ENCODE measurements around the gene UVSSA. TPM values are rescaled to one million over a fixed set of nuclear protein-coding genes. Genes with fewer than 3 reads are reported as not detected.

The UVSSA gene
- total RNA-seq, 1 experiment from 2014 or later = 40.4 TPM

DNA sequence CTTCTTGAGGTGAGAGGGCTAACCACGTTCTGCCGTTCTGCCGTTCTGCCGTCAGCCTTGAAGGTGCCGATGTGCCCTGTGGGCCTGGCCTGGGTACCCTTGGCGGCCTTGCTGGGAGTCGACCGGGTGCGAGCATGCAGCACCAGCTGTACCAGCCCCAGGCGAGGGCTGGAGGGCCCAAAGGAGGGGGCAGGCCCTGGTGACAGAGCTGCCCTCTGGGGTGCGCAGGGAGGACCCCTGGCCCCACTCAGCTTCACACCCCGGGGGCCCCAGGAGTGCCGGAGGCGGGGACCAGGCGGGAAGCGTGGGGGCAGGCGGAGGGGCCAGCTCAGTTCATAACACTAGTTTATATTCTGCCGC, 22.1 kb downstream of the UVSSA start (continued):
- TF ChIP-seq, protein P1, sequence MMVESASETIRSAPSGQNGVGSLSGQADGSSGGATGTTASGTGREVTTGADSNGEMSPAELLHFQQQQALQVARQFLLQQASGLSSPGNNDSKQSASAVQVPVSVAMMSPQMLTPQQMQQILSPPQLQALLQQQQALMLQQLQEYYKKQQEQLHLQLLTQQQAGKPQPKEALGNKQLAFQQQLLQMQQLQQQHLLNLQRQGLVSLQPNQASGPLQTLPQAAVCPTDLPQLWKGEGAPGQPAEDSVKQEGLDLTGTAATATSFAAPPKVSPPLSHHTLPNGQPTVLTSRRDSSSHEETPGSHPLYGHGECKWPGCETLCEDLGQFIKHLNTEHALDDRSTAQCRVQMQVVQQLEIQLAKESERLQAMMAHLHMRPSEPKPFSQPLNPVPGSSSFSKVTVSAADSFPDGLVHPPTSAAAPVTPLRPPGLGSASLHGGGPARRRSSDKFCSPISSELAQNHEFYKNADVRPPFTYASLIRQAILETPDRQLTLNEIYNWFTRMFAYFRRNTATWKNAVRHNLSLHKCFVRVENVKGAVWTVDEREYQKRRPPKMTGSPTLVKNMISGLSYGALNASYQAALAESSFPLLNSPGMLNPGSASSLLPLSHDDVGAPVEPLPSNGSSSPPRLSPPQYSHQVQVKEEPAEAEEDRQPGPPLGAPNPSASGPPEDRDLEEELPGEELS (CRISPR knock-in tag; IDR thresholded peaks at IDR 0.05) = no peak
- no peak for TF ChIP-seq MYBL2 (CRISPR knock-in tag; IDR thresholded peaks at IDR 0.05)
- no peak for TF ChIP-seq SP1 (CRISPR knock-in tag; conservative IDR thresholded peaks at IDR 0.05)
- TF ChIP-seq, protein P2, sequence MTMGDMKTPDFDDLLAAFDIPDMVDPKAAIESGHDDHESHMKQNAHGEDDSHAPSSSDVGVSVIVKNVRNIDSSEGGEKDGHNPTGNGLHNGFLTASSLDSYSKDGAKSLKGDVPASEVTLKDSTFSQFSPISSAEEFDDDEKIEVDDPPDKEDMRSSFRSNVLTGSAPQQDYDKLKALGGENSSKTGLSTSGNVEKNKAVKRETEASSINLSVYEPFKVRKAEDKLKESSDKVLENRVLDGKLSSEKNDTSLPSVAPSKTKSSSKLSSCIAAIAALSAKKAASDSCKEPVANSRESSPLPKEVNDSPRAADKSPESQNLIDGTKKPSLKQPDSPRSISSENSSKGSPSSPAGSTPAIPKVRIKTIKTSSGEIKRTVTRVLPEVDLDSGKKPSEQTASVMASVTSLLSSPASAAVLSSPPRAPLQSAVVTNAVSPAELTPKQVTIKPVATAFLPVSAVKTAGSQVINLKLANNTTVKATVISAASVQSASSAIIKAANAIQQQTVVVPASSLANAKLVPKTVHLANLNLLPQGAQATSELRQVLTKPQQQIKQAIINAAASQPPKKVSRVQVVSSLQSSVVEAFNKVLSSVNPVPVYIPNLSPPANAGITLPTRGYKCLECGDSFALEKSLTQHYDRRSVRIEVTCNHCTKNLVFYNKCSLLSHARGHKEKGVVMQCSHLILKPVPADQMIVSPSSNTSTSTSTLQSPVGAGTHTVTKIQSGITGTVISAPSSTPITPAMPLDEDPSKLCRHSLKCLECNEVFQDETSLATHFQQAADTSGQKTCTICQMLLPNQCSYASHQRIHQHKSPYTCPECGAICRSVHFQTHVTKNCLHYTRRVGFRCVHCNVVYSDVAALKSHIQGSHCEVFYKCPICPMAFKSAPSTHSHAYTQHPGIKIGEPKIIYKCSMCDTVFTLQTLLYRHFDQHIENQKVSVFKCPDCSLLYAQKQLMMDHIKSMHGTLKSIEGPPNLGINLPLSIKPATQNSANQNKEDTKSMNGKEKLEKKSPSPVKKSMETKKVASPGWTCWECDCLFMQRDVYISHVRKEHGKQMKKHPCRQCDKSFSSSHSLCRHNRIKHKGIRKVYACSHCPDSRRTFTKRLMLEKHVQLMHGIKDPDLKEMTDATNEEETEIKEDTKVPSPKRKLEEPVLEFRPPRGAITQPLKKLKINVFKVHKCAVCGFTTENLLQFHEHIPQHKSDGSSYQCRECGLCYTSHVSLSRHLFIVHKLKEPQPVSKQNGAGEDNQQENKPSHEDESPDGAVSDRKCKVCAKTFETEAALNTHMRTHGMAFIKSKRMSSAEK (CRISPR knock-in tag; IDR thresholded peaks at IDR 0.05; ENCODE audit: borderline replicate concordance) = no peak

DNA sequence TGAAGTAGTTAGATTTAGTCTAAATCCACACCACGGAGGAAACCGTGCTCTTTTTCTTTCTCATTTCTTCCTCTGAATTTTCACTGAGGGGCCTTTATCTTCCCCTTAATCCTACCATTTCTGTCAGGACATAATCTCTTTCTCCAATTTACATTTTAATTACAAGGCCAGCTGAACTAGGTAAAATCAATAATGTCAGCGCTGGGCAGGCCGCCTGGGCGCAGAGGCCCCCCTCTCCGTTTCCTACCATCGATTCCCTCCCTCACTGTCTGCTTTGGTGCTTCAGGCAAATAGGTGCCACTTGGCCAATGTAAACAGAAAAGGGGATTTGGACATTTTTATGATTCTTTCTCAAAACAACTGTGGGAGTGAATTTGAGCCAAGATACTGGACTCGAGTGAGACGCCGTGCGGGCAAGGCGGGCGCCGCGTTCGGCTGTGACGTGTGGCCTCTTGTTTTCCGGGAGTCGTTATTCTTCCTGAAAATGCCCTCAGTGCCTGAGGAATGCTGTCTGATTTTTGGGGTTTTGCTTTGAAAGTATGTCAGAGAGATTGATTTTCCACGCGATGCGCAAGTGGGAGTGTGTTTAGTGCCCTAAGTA, 22.6 kb downstream of the UVSSA start:
- H3K4me1 Mint-ChIP-seq = 0 out of 2 replicates have a peak, but pooled peaks cover 3% of the 10 kb centered on the region
- POLR2A ChIA-PET = interaction anchor here (0.8 kb wide), 1 partner anchor 304 kb away, joined by 3 read pairs; no protein-coding TSS in a partner anchor
- H3K9me3 Mint-ChIP-seq = no peaks in the 10 kb centered on the region
- no peak for ATAC-seq
- no peaks in the 10 kb centered on the region; the same call in 1 of the 2 replicates for H3K27me3 Mint-ChIP-seq (ENCODE audit: low read depth)
- no peak overlapping the region for H3K4me3 Mint-ChIP-seq
- H3K27ac Mint-ChIP-seq = no peak overlapping the region
- CTCF ChIA-PET = interaction anchor here (0.8 to 1.6 kb wide), 3 partner anchors 14 to 260 kb away, joined by 3 to 7 read pairs (median 4); no protein-coding TSS in a partner anchor
- no peak for DNase-seq (ENCODE audit: low spot score)
- peaks cover 14% of the 10 kb centered on the region; the same call in 1 of the 2 replicates for H3K36me3 Mint-ChIP-seq
- TF ChIP-seq, protein P3, sequence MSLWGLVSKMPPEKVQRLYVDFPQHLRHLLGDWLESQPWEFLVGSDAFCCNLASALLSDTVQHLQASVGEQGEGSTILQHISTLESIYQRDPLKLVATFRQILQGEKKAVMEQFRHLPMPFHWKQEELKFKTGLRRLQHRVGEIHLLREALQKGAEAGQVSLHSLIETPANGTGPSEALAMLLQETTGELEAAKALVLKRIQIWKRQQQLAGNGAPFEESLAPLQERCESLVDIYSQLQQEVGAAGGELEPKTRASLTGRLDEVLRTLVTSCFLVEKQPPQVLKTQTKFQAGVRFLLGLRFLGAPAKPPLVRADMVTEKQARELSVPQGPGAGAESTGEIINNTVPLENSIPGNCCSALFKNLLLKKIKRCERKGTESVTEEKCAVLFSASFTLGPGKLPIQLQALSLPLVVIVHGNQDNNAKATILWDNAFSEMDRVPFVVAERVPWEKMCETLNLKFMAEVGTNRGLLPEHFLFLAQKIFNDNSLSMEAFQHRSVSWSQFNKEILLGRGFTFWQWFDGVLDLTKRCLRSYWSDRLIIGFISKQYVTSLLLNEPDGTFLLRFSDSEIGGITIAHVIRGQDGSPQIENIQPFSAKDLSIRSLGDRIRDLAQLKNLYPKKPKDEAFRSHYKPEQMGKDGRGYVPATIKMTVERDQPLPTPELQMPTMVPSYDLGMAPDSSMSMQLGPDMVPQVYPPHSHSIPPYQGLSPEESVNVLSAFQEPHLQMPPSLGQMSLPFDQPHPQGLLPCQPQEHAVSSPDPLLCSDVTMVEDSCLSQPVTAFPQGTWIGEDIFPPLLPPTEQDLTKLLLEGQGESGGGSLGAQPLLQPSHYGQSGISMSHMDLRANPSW (CRISPR knock-in tag; conservative IDR thresholded peaks at IDR 0.05; ENCODE audit: low read depth) = no peak
- TF ChIP-seq SOX15 (CRISPR knock-in tag; IDR thresholded peaks at IDR 0.05) (no peak), ZBTB21 (CRISPR knock-in tag; IDR thresholded peaks at IDR 0.05; ENCODE audit: borderline replicate concordance) (no peak), MYBL2 (CRISPR knock-in tag; IDR thresholded peaks at IDR 0.05) (no peak), MXD4 (CRISPR knock-in tag; IDR thresholded peaks at IDR 0.05; ENCODE audit: borderline replicate concordance) (no peak), JUN (CRISPR knock-in tag; IDR thresholded peaks at IDR 0.05) (no peak), ETV6 (CRISPR knock-in tag; IDR thresholded peaks at IDR 0.05) (no peak), NR1H2 (CRISPR knock-in tag; IDR thresholded peaks at IDR 0.05) (no peak)
- TF ChIP-seq, protein P4, sequence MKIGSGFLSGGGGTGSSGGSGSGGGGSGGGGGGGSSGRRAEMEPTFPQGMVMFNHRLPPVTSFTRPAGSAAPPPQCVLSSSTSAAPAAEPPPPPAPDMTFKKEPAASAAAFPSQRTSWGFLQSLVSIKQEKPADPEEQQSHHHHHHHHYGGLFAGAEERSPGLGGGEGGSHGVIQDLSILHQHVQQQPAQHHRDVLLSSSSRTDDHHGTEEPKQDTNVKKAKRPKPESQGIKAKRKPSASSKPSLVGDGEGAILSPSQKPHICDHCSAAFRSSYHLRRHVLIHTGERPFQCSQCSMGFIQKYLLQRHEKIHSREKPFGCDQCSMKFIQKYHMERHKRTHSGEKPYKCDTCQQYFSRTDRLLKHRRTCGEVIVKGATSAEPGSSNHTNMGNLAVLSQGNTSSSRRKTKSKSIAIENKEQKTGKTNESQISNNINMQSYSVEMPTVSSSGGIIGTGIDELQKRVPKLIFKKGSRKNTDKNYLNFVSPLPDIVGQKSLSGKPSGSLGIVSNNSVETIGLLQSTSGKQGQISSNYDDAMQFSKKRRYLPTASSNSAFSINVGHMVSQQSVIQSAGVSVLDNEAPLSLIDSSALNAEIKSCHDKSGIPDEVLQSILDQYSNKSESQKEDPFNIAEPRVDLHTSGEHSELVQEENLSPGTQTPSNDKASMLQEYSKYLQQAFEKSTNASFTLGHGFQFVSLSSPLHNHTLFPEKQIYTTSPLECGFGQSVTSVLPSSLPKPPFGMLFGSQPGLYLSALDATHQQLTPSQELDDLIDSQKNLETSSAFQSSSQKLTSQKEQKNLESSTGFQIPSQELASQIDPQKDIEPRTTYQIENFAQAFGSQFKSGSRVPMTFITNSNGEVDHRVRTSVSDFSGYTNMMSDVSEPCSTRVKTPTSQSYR (CRISPR knock-in tag; IDR thresholded peaks at IDR 0.05) = no peak
- TF ChIP-seq, protein P5, sequence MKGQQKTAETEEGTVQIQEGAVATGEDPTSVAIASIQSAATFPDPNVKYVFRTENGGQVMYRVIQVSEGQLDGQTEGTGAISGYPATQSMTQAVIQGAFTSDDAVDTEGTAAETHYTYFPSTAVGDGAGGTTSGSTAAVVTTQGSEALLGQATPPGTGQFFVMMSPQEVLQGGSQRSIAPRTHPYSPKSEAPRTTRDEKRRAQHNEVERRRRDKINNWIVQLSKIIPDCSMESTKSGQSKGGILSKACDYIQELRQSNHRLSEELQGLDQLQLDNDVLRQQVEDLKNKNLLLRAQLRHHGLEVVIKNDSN (CRISPR knock-in tag; IDR thresholded peaks at IDR 0.05) = no peak
- TF ChIP-seq, protein P6, sequence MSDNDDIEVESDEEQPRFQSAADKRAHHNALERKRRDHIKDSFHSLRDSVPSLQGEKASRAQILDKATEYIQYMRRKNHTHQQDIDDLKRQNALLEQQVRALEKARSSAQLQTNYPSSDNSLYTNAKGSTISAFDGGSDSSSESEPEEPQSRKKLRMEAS (CRISPR knock-in tag; IDR thresholded peaks at IDR 0.05) = no peak
- TF ChIP-seq, protein P7, sequence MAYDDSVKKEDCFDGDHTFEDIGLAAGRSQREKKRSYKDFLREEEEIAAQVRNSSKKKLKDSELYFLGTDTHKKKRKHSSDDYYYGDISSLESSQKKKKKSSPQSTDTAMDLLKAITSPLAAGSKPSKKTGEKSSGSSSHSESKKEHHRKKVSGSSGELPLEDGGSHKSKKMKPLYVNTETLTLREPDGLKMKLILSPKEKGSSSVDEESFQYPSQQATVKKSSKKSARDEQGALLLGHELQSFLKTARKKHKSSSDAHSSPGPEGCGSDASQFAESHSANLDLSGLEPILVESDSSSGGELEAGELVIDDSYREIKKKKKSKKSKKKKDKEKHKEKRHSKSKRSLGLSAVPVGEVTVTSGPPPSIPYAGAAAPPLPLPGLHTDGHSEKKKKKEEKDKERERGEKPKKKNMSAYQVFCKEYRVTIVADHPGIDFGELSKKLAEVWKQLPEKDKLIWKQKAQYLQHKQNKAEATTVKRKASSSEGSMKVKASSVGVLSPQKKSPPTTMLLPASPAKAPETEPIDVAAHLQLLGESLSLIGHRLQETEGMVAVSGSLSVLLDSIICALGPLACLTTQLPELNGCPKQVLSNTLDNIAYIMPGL (CRISPR knock-in tag; IDR thresholded peaks at IDR 0.05) = no peak
- TF ChIP-seq, protein P8, sequence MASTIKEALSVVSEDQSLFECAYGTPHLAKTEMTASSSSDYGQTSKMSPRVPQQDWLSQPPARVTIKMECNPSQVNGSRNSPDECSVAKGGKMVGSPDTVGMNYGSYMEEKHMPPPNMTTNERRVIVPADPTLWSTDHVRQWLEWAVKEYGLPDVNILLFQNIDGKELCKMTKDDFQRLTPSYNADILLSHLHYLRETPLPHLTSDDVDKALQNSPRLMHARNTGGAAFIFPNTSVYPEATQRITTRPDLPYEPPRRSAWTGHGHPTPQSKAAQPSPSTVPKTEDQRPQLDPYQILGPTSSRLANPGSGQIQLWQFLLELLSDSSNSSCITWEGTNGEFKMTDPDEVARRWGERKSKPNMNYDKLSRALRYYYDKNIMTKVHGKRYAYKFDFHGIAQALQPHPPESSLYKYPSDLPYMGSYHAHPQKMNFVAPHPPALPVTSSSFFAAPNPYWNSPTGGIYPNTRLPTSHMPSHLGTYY (CRISPR knock-in tag; IDR thresholded peaks at IDR 0.05) = no peak
- TF ChIP-seq, protein P9, sequence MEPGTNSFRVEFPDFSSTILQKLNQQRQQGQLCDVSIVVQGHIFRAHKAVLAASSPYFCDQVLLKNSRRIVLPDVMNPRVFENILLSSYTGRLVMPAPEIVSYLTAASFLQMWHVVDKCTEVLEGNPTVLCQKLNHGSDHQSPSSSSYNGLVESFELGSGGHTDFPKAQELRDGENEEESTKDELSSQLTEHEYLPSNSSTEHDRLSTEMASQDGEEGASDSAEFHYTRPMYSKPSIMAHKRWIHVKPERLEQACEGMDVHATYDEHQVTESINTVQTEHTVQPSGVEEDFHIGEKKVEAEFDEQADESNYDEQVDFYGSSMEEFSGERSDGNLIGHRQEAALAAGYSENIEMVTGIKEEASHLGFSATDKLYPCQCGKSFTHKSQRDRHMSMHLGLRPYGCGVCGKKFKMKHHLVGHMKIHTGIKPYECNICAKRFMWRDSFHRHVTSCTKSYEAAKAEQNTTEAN (CRISPR knock-in tag; IDR thresholded peaks at IDR 0.05) = no peak
